Parietal lobe (tissue), 1 donor: ENCODE data around the gene FKBP2. TPM values are rescaled to one million over a fixed set of nuclear protein-coding genes. Genes with fewer than 3 reads are reported as not detected.

Source experiments
- total RNA-seq: library from RNA; depleted of rRNA; stranded (reverse); fragments of >200 nt; gene quantifications from one replicate; pipeline ENCODE4 v1.2.3, GENCODE V29; 2014

Gene FKBP2
- 17.8 TPM for total RNA-seq

GRCh38 chr11:64240435-64241240 is at the start of gene FKBP2:
FKBP2 (plus strand) TSS chr11:64241095; CDS start chr11:64242388, 1,293 bp downstream.

GRCh38 chr11:64206457-64207255 is 34.2 kb upstream of the FKBP2 start, which contains the start of gene FERMT3:
FERMT3 (plus strand) TSS chr11:64206721; CDS start chr11:64207365, 644 bp downstream.

GRCh38 chr11:64225608-64226506 is 15.0 kb upstream of the FKBP2 start, which contains the start of the genes NUDT22 and TRPT1:
NUDT22 (plus strand) TSS chr11:64226274; CDS start chr11:64226653, 379 bp downstream.
TRPT1 (minus strand) TSS chr11:64226186; CDS start chr11:64225860, 326 bp downstream.

GRCh38 chr11:64230171-64230984 is 10.5 kb upstream of the FKBP2 start, which contains the start of gene DNAJC4:
DNAJC4 (plus strand) TSS chr11:64230548; CDS start chr11:64230855, 307 bp downstream.

GRCh38 chr11:64233913-64234586 is 6.8 kb upstream of the FKBP2 start, which contains the start of gene VEGFB:
VEGFB (plus strand) TSS chr11:64234584; CDS start chr11:64234834, 250 bp downstream.

GRCh38 chr11:64246871-64247728 is 6.2 kb downstream of the FKBP2 start, which contains the start of gene PPP1R14B:
PPP1R14B (minus strand) TSS chr11:64246943; CDS start chr11:64246673, 270 bp downstream.

GRCh38 chr11:64251016-64251752 is 10.3 kb downstream of the FKBP2 start, which contains the start of gene PLCB3:
PLCB3 (plus strand) TSS chr11:64251530; CDS start chr11:64251650, 120 bp downstream.

GRCh38 chr11:64284048-64284961 is 43.4 kb downstream of the FKBP2 start, which contains the start of gene BAD:
BAD (minus strand) TSS chr11:64284665; CDS start chr11:64284368, 297 bp downstream.

GRCh38 chr11:64284962-64285884 is 44.3 kb downstream of the FKBP2 start, which contains the start of gene GPR137:
GPR137 (plus strand) TSS chr11:64285848; CDS start chr11:64286525, 677 bp downstream.

GRCh38 chr11:64291262-64291751 is 50.4 kb downstream of the FKBP2 start, which contains the start of gene KCNK4:
KCNK4 (plus strand) TSS chr11:64291302; CDS start chr11:64293019, 1,717 bp downstream.

Other genes with a start within 250 kb of the FKBP2 start
- gene FLRT1, start 205.2 kb upstream of the FKBP2 start, total RNA-seq = 11.9 TPM
- 13.5 TPM for gene MACROD1, start 75.0 kb upstream of the FKBP2 start, total RNA-seq
- gene STIP1, start 54.9 kb upstream of the FKBP2 start, total RNA-seq = 86.4 TPM
- gene FERMT3, start 34.4 kb upstream of the FKBP2 start, total RNA-seq = 0.63 TPM
- 10.6 TPM for gene TRPT1, start 14.9 kb upstream of the FKBP2 start, total RNA-seq
- 19.7 TPM for gene NUDT22, start 14.8 kb upstream of the FKBP2 start, total RNA-seq
- 7.2 TPM for gene DNAJC4, start 10.5 kb upstream of the FKBP2 start, total RNA-seq
- gene VEGFB, start 6.5 kb upstream of the FKBP2 start, total RNA-seq = 17.5 TPM
- 82.9 TPM for gene PPP1R14B, start 5.8 kb downstream of the FKBP2 start, total RNA-seq
- gene PLCB3, start 10.4 kb downstream of the FKBP2 start, total RNA-seq = 5.6 TPM
- gene BAD, start 43.6 kb downstream of the FKBP2 start, total RNA-seq = 32.9 TPM
- gene GPR137, start 44.8 kb downstream of the FKBP2 start, total RNA-seq = 15.7 TPM
- gene KCNK4, start 50.2 kb downstream of the FKBP2 start, total RNA-seq = 5.3 TPM
- 3.8 TPM for gene CATSPERZ, start 59.3 kb downstream of the FKBP2 start, total RNA-seq
- 18.8 TPM for gene ESRRA, start 64.4 kb downstream of the FKBP2 start, total RNA-seq
- gene TRMT112, start 76.5 kb downstream of the FKBP2 start, total RNA-seq = 49.1 TPM
- 82.3 TPM for gene PRDX5, start 77.0 kb downstream of the FKBP2 start, total RNA-seq
- gene CCDC88B, start 99.1 kb downstream of the FKBP2 start, total RNA-seq = 1.6 TPM
- gene RPS6KA4, start 118.1 kb downstream of the FKBP2 start, total RNA-seq = 13.1 TPM